OCI-LY3 (cell line): ENCODE data around the gene HIF1AN.

Experiments used
- EZH2phosphoT487 ChIP-seq: fragments of 200-600 bp; shearing (Covaris generic); IDR thresholded peaks from 2 replicates; pipeline ENCODE4 v1.6.1; 2018; ENCODE audit warnings: antibody characterized with exemption, mixed run types, low read depth
- TF ChIP-seq, protein P1 (sequence below): fragments of 200-600, 300-600 bp; sonication (generic); IDR thresholded peaks from 2 replicates; pipeline ENCODE4 v1.5.1; 2014; ENCODE audit warnings: antibody characterized with exemption, low read length, low read depth

DNA sequence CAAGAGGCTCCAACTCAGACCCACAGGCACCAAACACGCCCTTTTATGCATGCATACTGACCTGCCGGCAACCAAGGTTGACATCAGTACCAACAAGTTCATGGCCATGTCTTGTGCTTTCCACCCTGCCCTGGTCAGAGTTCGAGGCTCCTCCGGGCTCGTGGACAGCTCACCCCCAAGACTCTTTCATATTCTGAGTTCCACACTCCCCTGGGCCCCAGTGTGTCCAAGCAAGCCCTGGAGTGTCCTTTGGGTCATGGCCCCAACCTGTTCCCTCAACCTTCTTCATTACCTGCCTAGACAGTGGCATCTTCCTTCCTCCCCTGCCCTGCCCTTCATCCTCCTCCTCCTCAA is 40.5 kb downstream of the HIF1AN start:
- TF ChIP-seq, protein P1, sequence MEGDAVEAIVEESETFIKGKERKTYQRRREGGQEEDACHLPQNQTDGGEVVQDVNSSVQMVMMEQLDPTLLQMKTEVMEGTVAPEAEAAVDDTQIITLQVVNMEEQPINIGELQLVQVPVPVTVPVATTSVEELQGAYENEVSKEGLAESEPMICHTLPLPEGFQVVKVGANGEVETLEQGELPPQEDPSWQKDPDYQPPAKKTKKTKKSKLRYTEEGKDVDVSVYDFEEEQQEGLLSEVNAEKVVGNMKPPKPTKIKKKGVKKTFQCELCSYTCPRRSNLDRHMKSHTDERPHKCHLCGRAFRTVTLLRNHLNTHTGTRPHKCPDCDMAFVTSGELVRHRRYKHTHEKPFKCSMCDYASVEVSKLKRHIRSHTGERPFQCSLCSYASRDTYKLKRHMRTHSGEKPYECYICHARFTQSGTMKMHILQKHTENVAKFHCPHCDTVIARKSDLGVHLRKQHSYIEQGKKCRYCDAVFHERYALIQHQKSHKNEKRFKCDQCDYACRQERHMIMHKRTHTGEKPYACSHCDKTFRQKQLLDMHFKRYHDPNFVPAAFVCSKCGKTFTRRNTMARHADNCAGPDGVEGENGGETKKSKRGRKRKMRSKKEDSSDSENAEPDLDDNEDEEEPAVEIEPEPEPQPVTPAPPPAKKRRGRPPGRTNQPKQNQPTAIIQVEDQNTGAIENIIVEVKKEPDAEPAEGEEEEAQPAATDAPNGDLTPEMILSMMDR = no peak
- TF ChIP-seq EZH2phosphoT487 = no peak
